ENCODE measurements around the gene TIMM10.

DNA sequence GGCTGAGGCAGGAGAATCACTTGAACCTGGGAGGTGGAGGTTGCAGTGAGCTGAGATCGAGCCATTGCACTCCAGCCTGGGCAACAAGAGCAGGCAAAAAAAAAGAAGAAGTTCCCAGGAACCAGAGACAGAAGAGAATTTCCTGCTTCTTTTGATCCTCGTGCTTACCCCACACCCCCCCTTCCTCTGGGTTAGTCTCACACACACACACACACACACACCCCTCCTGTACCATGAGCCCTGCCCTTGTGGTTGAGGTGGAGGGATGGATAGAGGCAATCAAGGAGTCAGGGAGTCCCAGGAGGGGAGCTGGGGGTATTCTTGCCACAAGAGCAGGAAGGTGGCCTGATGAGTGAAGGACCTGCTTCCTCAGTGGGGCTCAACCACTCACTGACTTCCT lies 41.1 kb upstream of the TIMM10 start:
- TF ChIP-seq, protein P1, sequence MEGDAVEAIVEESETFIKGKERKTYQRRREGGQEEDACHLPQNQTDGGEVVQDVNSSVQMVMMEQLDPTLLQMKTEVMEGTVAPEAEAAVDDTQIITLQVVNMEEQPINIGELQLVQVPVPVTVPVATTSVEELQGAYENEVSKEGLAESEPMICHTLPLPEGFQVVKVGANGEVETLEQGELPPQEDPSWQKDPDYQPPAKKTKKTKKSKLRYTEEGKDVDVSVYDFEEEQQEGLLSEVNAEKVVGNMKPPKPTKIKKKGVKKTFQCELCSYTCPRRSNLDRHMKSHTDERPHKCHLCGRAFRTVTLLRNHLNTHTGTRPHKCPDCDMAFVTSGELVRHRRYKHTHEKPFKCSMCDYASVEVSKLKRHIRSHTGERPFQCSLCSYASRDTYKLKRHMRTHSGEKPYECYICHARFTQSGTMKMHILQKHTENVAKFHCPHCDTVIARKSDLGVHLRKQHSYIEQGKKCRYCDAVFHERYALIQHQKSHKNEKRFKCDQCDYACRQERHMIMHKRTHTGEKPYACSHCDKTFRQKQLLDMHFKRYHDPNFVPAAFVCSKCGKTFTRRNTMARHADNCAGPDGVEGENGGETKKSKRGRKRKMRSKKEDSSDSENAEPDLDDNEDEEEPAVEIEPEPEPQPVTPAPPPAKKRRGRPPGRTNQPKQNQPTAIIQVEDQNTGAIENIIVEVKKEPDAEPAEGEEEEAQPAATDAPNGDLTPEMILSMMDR (IDR thresholded peaks at IDR 0.05), result no peak
- TF ChIP-seq POLR2A (IDR thresholded peaks at IDR 0.05), result no peak
